HepG2 (cell line): ENCODE results near the gene PPP1R9B.

ENCODE experiments used
- FOXK1 ChIP-seq: sonication (generic); formaldehyde crosslinking; IDR thresholded peaks from 2 replicates; pipeline ENCODE4 v1.4.0; 2020; ENCODE audit warnings: low read depth, missing genetic modification reagents, borderline replicate concordance
- IRF1 ChIP-seq: sonication (generic); formaldehyde crosslinking; IDR thresholded peaks from 2 replicates; pipeline ENCODE4 v1.4.0; 2020; ENCODE audit warnings: low read depth, mild to moderate bottlenecking, missing genetic modification reagents
- KAT7 ChIP-seq: IDR thresholded peaks from 2 replicates; pipeline ENCODE4 v1.6.1; 2018; ENCODE audit warnings: borderline replicate concordance, missing compliant biosample characterization
- MEF2D ChIP-seq: sonication (generic); formaldehyde crosslinking; IDR thresholded peaks from 2 replicates; pipeline ENCODE4 v1.5.1; 2020; ENCODE audit warnings: mild to moderate bottlenecking, missing genetic modification reagents
- PRDM10 ChIP-seq: sonication (generic); formaldehyde crosslinking; IDR thresholded peaks from 2 replicates; pipeline ENCODE4 v1.4.0; 2020; ENCODE audit warnings: low read depth, missing genetic modification reagents
- REST ChIP-seq, 2 experiments: IDR thresholded peaks; 2 replicates each; pipeline ENCODE4 v1.6.1; 2011 to 2012; ENCODE audit warnings: low read length in 2 of 2, borderline replicate concordance in 1 of 2, low read depth in 1 of 2, mild to moderate bottlenecking in 1 of 2, moderate library complexity in 1 of 2
- SMC3 ChIP-seq: IDR thresholded peaks from 2 replicates; pipeline ENCODE4 v1.6.1; 2011; ENCODE audit warnings: low read length, improper control_type of control experiment
- ZNF430 ChIP-seq: sonication (generic); formaldehyde crosslinking; IDR thresholded peaks from 2 replicates; pipeline ENCODE4 v1.9.0; 2021; ENCODE audit warnings: mild to moderate bottlenecking, missing genetic modification reagents
- ZNF605 ChIP-seq: sonication (generic); formaldehyde crosslinking; IDR thresholded peaks from 2 replicates; pipeline ENCODE4 v1.8.0; 2022; ENCODE audit warnings: mild to moderate bottlenecking, missing genetic modification reagents

DNA sequence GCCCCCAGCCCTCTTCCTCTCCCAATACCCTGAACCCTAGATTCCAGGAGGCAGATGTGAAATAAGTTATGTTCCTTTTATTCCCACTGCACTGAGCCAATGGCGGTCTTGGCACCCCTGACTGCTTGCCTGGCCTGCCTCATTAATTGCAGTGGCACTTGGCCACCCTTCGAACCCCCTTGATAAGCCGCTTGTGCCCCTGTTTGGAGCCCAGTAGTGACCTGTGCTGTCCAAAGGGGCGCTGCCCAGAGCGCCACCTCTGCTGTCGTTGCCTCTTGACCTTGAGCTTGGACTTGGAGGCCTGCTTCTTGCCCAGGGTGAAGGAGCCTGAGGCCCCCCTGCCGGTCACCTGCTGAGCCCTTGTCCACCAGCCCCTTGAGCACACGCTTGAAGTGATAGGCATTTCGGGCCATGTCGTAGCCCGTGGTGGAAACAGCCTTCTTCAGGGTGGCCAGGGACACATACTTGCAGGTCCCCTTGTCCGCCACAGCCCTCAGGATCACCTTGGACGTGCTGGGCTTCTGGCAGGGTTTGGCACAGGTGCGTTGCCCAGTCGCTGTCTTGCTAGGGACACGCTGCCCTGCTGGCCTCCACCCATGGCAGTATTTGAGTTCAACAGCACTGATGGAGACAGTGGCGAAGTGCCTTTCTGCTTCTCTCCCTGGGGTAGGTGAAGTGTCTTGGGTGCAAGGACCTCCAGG is 21.0 kb upstream of the PPP1R9B start:
- TF ChIP-seq SMC3 (no peak), IRF1 (no peak), PRDM10 (CRISPR knock-in tag) (no peak), REST (IDR thresholded peaks at IDR 0.05; ENCODE audit: borderline replicate concordance in 1 of 2, low read depth in 1 of 2, low read length in 2 of 2) (no peak), ZNF430 (CRISPR knock-in tag) (no peak), MEF2D (CRISPR knock-in tag) (no peak), FOXK1 (CRISPR knock-in tag) (no peak), ZNF605 (CRISPR knock-in tag) (no peak), KAT7 (CRISPR knock-in tag) (no peak)
